Suprapubic skin (tissue), 3 donors: Measurements from ENCODE around the gene NLRC5.

ENCODE experiments used
- CTCF ChIP-seq, 2 donors: fragments of 200-600 bp in 1 of 2; fragments of 450-650 bp in 1 of 2; sonication (generic) in 1 of 2; IDR thresholded peaks; one replicate each; pipeline ENCODE4 v1.5.1; 2016 to 2019; ENCODE audit warnings: antibody characterized with exemption in 2 of 2, mild to moderate bottlenecking in 1 of 2, moderate library complexity in 1 of 2
- EP300 ChIP-seq: sonication (generic); formaldehyde crosslinking; IDR thresholded peaks from one replicate; pipeline ENCODE4 v1.6.1; 2017; ENCODE audit warnings: antibody characterized with exemption
- POLR2A ChIP-seq, 2 donors: fragments of 450-650 bp; IDR thresholded peaks; one replicate each; pipeline ENCODE4 v1.6.1; 2017; ENCODE audit warnings: antibody characterized with exemption in 2 of 2, mild to moderate bottlenecking in 2 of 2, moderate library complexity in 2 of 2

DNA sequence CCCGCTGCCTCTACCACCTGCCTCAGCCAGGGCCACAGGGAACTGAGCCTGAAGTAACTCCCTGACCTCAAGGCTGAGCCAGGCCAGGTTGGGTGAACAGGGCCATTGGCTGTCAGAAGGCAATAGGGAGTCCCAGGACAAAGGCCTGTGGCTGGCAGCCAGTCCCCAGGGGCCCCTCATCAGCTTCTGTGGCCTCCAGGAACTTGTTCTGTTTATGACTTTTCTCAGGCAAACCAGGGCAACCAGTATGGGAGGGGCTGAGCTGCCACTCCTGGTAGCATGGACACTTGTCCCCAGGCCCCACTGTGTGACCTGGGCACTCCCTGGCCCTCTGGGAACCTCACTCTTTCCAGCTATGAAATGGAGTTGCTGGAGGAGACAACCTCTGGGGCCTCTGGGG lies 143.1 kb downstream of the NLRC5 start:
- TF ChIP-seq EP300 (no peak), CTCF (IDR thresholded peaks at IDR 0.05) (no peak), POLR2A (IDR thresholded peaks at IDR 0.05) (no peak)
